Measurements from ENCODE around the gene EEF1G. TPM values are rescaled to one million over a fixed set of nuclear protein-coding genes. Genes with fewer than 3 reads are reported as not detected.
A peak's percentile ranks its signal among the peaks of the same experiment; 100 is the strongest.
"Not testable (repeated sequence)": the region's sequence is repeated elsewhere in the genome, so short reads cannot be mapped to it uniquely, and the experiment has no call there.

Gene EEF1G, protein sequence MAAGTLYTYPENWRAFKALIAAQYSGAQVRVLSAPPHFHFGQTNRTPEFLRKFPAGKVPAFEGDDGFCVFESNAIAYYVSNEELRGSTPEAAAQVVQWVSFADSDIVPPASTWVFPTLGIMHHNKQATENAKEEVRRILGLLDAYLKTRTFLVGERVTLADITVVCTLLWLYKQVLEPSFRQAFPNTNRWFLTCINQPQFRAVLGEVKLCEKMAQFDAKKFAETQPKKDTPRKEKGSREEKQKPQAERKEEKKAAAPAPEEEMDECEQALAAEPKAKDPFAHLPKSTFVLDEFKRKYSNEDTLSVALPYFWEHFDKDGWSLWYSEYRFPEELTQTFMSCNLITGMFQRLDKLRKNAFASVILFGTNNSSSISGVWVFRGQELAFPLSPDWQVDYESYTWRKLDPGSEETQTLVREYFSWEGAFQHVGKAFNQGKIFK
- polyA plus RNA-seq (ENCODE audit: insufficient read length in 4 of 4): 1,000 to 10,000 TPM; 1,909 to 2,321 (median 2,191) TPM

GRCh38 chr11:62573592-62574362, at the start of gene EEF1G:
Gene EEF1G (minus strand): TSS chr11:62573891. CDS start chr11:62573842, 49 bp downstream.
- peak; percentile 97 to 100 (median 98) for DNase-seq (ENCODE audit: low read depth in 4 of 4, low spot score in 3 of 4)

- no peak for DNase-seq (ENCODE audit: low read depth in 4 of 4, low spot score in 3 of 4)
Observed at GRCh38 chr11:62622476-62623089, 48.9 kb upstream of the EEF1G start.

DNA sequence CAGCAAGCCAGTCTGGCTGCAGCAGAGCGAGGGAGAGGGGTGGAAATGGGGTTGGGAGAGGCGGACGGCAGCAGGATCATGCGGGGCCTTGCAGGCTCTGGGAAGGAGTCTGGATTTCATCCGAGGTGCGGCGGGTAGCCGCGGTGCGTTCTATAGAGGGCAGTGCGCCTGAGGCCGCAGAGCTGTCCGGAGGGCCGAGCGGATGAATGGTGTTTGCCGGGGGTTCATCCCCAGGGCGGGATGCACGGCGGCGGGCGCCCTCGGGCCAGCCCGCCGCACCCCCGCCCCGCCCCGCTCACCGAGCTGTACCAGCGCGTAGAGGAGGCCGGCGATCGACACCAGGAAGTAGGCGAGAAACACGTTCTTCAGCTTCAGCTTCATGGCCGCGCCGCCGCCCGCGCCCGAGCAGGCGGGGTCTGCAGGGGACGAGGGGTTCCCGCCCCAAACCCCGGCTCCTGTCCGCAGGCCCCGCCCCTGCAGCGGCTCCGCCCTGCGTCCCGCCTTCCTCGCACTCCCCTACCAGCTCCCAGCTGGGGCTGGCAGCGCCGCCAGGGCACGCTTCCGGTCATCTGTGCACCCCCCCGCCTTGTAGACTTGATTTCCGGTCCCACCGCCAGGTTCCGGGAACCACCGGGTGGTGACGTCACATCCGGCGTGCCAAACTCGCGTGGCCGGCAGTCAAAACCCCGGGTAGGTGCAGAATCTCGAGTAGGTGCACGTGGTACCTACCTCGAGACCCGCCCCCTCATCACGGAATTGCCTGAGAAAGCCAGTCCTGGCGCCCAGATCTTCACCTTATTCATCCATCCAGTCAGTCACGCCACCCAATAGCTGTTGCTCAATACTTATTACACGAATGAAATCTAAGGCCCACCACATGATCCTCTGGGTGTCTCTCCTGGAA, 48.1 kb upstream of the EEF1G start, which contains the start of gene B3GAT3:
TSS of gene B3GAT3 (minus strand) at position 420 of the 904 bp plus-strand sequence. CDS start at position 381, 39 bp downstream.
- DNase-seq (ENCODE audit: low read depth in 4 of 4, low spot score in 3 of 4): peak; percentile 87 to 94 (median 91)

DNA sequence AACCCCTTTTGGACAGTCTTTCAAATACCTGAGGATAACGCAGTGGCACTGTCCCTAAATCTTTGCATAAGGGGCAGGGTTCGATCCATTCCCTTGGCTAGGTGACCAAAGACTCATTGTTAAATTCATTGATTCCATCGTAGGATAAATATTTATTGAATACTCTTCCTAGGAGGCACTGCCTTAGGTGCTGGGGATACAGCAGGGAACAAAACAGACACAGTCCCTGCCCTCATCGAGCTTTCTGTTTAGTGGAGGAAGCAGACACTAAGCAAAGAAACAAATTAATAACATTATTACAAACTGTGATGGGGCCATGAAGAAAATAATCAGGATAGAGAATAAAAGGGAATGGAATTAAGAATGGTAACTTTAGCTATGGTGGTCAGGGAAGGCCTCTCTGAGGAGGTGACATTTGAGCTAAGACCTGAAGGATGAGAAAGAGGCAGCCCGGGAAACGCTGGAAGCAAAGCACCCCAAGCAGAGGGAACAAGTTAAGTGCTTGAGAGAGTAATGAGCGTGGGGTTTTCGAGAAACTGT, 47.4 kb upstream of the EEF1G start:
- no peak for DNase-seq (ENCODE audit: low read depth in 4 of 4, low spot score in 3 of 4)

GRCh38 chr11:62616957-62617356, 43.3 kb upstream of the EEF1G start:
- not testable (repeated sequence) for DNase-seq (ENCODE audit: low read depth in 4 of 4, low spot score in 3 of 4)

- DNase-seq (ENCODE audit: low read depth in 4 of 4, low spot score in 3 of 4): no peak
Observed at GRCh38 chr11:62615521-62615920, 41.8 kb upstream of the EEF1G start.

- DNase-seq (ENCODE audit: low read depth in 4 of 4, low spot score in 3 of 4): no peak
Observed at GRCh38 chr11:62614275-62614674, 40.6 kb upstream of the EEF1G start.

- no peak for DNase-seq (ENCODE audit: low read depth in 4 of 4, low spot score in 3 of 4)
Observed at GRCh38 chr11:62613291-62613778, 39.6 kb upstream of the EEF1G start.

- DNase-seq (ENCODE audit: low read depth in 4 of 4, low spot score in 3 of 4): no peak
Observed at GRCh38 chr11:62612366-62613290, 38.9 kb upstream of the EEF1G start, which contains the start of the genes EML3 and ROM1. Gene EML3 (minus strand): TSS chr11:62612775. CDS start chr11:62612457, 318 bp downstream. Gene ROM1 (plus strand): TSS chr11:62613257. CDS start chr11:62613282, 25 bp downstream.

- DNase-seq (ENCODE audit: low read depth in 4 of 4, low spot score in 3 of 4): no peak
Observed at GRCh38 chr11:62611705-62612365, 38.1 kb upstream of the EEF1G start.

GRCh38 chr11:62610814-62611704, 37.4 kb upstream of the EEF1G start:
- DNase-seq (ENCODE audit: low read depth in 4 of 4, low spot score in 3 of 4): no peak

DNA sequence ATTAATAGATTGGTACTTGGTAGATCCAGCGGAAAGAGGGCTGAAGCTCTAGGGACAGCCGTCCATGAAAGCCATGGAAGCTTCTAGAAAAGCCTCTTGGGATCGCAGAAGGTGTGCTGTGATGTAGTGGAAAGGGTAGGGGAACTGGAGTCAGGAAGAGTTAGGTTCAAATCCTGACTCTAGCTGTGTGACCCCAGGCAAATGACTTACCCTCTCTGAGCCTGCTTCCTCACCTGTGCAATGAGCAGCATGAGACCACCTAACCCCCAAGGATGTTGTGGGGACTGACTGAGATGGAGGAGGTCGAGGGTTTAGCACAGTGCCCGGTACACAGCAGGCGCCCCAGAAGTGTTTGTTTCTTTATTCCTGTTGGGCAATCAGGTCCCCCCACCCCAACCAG, 36.7 kb upstream of the EEF1G start:
- DNase-seq (ENCODE audit: low read depth in 4 of 4, low spot score in 3 of 4): no peak

- no peak for DNase-seq (ENCODE audit: low read depth in 4 of 4, low spot score in 3 of 4)
Observed at GRCh38 chr11:62608776-62609175, 35.1 kb upstream of the EEF1G start.

DNA sequence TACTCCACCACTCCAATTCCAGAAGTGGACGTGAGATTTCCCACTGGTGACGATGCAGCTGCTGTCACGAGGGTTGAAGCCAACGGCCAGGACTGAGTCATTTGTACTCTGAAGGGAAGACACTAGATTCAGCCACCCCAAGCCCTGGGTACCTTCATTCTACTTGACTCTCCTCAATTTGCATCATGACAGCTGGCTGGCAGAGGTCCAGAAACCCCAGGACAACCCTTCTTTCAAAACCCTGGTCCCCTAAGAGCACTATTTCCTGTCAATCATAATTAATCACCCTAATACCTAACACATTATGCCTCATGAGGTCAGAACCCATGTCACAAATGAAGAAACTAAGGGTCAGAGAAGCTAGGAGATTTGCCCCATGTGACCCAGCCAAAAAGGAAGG, 34.0 kb upstream of the EEF1G start:
- no peak for DNase-seq (ENCODE audit: low read depth in 4 of 4, low spot score in 3 of 4)

DNA sequence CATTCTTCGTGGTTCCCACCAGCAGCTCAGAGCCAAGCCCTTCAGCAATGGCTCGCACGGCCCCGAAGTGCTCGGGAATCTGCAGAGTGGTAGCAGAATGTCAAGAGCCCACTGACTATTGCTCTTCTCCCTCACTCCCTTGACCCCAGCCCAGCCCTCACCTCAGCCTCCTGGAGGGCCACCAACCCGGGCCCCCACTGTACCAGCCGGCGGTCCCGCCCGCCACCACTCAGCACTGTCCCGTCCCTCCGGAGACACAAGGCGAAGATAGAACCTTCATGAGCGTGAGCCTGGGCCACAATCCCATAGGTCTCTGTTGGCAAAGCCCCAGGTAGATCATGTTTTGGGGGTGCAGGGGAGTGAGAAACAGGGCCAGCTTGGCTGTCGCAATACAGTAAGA, 32.2 kb upstream of the EEF1G start:
- DNase-seq (ENCODE audit: low read depth in 4 of 4, low spot score in 3 of 4): no peak

DNA sequence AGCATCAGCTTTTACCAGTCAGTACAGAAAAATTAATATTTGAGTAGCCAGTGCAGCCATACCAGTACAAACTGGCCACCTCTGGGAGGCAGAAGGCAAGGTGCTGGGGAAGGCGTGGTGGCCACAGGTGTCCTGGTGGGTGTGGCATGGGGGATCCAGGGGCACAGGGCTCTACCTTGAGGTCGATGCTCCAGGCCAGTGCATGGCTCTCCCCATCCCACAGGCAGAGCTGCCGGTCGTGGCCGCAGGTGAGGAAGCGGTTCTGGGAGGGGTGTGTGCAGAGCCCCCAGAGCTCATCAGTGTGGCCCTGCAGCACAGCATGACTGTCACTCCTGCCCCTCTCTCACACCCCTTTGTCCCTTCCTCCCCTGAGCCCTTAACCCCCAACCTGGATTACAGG, 31.8 kb upstream of the EEF1G start:
- no peak for DNase-seq (ENCODE audit: low read depth in 4 of 4, low spot score in 3 of 4)
